HEK293 (cell line): Measurements from ENCODE around the gene NPRL2.
A peak's percentile ranks its signal among the peaks of the same experiment; 100 is the strongest.

Experiments
- CTCF ChIA-PET: fragments of 350-600 bp; formaldehyde crosslinking; extraction: SDS; loops from one replicate; lab custom pipeline; 2021; ENCODE audit warnings: antibody characterized with exemption; lab: Yijun Ruan, JAX
- POLR2A ChIA-PET: fragments of 300-600 bp; formaldehyde crosslinking; extraction: SDS; loops from one replicate; lab custom pipeline; 2020; ENCODE audit warnings: antibody characterized with exemption, inconsistent platforms; lab: Yijun Ruan, JAX
- H3K27ac ChIP-seq: fragments of 200-500 bp; sonication (Bioruptor generic); 2 replicates; pipeline ENCODE4 v1.5.1; 2014; ENCODE audit warnings: low read depth, low read length, control low read depth, inconsistent platforms; ENCODE audit errors: extremely low read depth
- H3K36me3 ChIP-seq, 2 experiments: fragments of 200-500 bp in 1 of 2; sonication (Bioruptor generic) in 1 of 2; 1 replicate in 1 of 2; 2 replicates in 1 of 2; pipeline ENCODE4 v1.5.1; 2014 to 2017; ENCODE audit warnings: inconsistent platforms in 2 of 2, low read length in 2 of 2; ENCODE audit not compliant: control insufficient read depth in 2 of 2, insufficient read depth in 1 of 2
- H3K4me1 ChIP-seq: fragments of 200-500 bp; sonication (Bioruptor generic); 2 replicates; pipeline ENCODE4 v1.5.1; 2014; ENCODE audit warnings: mild to moderate bottlenecking, low read length, inconsistent platforms; ENCODE audit not compliant: control insufficient read depth, insufficient read depth
- H3K4me3 ChIP-seq: 2 replicates; pipeline ENCODE4 v1.5.1; 2011; ENCODE audit warnings: low read depth, mild to moderate bottlenecking, control low read depth, low read length, moderate library complexity
- H3K9me3 ChIP-seq: fragments of 200-500 bp; sonication (Bioruptor generic); 2 replicates; pipeline ENCODE4 v1.5.1; 2014; ENCODE audit warnings: low read depth, low read length, inconsistent platforms; ENCODE audit not compliant: control insufficient read depth, insufficient read depth
- AEBP2 ChIP-seq: fragments of 450-650 bp; formaldehyde crosslinking; IDR thresholded peaks from 2 replicates; pipeline ENCODE4 v1.5.1; 2016; ENCODE audit warnings: missing biosample characterization, missing genetic modification characterization, borderline replicate concordance
- CTCF ChIP-seq: fragments of 450-650 bp; formaldehyde crosslinking; IDR thresholded peaks from 2 replicates; pipeline ENCODE4 v1.5.1; 2016; ENCODE audit warnings: missing biosample characterization, missing genetic modification characterization
- EGR2 ChIP-seq: fragments of 450-650 bp; formaldehyde crosslinking; IDR thresholded peaks from 2 replicates; pipeline ENCODE4 v1.5.1; 2016; ENCODE audit warnings: low read depth, missing biosample characterization, missing genetic modification characterization
- GFI1B ChIP-seq: fragments of 450-650 bp; formaldehyde crosslinking; IDR thresholded peaks from 2 replicates; pipeline ENCODE4 v1.5.1; 2016; ENCODE audit warnings: missing biosample characterization, missing genetic modification characterization
- GLI4 ChIP-seq: fragments of 450-650 bp; formaldehyde crosslinking; IDR thresholded peaks from 2 replicates; pipeline ENCODE4 v1.5.1; 2016; ENCODE audit warnings: missing biosample characterization, missing genetic modification characterization
- IKZF3 ChIP-seq: fragments of 450-650 bp; IDR thresholded peaks from 2 replicates; pipeline ENCODE4 v1.5.0; 2018; ENCODE audit warnings: missing biosample characterization, mild to moderate bottlenecking, missing genetic modification characterization, moderate library complexity
- KLF1 ChIP-seq: fragments of 450-650 bp; formaldehyde crosslinking; IDR thresholded peaks from 2 replicates; pipeline ENCODE4 v1.5.1; 2016; ENCODE audit warnings: missing biosample characterization, missing genetic modification characterization
- REST ChIP-seq: fragments of 450-650 bp; formaldehyde crosslinking; IDR thresholded peaks from 2 replicates; pipeline ENCODE4 v1.5.1; 2016; ENCODE audit warnings: missing biosample characterization, missing genetic modification characterization
- ZFHX2 ChIP-seq: fragments of 450-650 bp; formaldehyde crosslinking; conservative IDR thresholded peaks from 2 replicates; pipeline ENCODE4 v1.5.1; 2016; ENCODE audit warnings: missing biosample characterization, missing genetic modification characterization
- ZFP41 ChIP-seq: fragments of 450-650 bp; formaldehyde crosslinking; IDR thresholded peaks from 2 replicates; pipeline ENCODE4 v1.5.1; 2016; ENCODE audit warnings: missing biosample characterization, missing genetic modification characterization, borderline replicate concordance
- ZNF132 ChIP-seq: fragments of 450-650 bp; formaldehyde crosslinking; IDR thresholded peaks from 2 replicates; pipeline ENCODE4 v1.5.1; 2017; ENCODE audit warnings: missing biosample characterization, missing genetic modification characterization, borderline replicate concordance
- ZNF184 ChIP-seq: fragments of 450-650 bp; IDR thresholded peaks from 2 replicates; pipeline ENCODE4 v1.5.1; 2018; ENCODE audit warnings: missing biosample characterization, mild to moderate bottlenecking, missing genetic modification characterization
- ZNF23 ChIP-seq: fragments of 450-650 bp; formaldehyde crosslinking; IDR thresholded peaks from 2 replicates; pipeline ENCODE4 v1.5.1; 2016; ENCODE audit warnings: missing biosample characterization, missing genetic modification characterization, borderline replicate concordance
- ZNF302 ChIP-seq: fragments of 450-650 bp; formaldehyde crosslinking; IDR thresholded peaks from 2 replicates; pipeline ENCODE4 v1.5.1; 2016; ENCODE audit warnings: missing biosample characterization, missing genetic modification characterization, low read depth
- ZNF341 ChIP-seq: fragments of 450-650 bp; formaldehyde crosslinking; IDR thresholded peaks from 2 replicates; pipeline ENCODE4; 2016; ENCODE audit warnings: low read depth, missing biosample characterization, missing genetic modification characterization
- ZNF548 ChIP-seq: fragments of 450-650 bp; formaldehyde crosslinking; IDR thresholded peaks from 2 replicates; pipeline ENCODE4 v1.5.1; 2016; ENCODE audit warnings: missing biosample characterization, missing genetic modification characterization
- ZNF561 ChIP-seq: fragments of 450-650 bp; IDR thresholded peaks from 2 replicates; pipeline ENCODE4 v1.5.1; 2018; ENCODE audit warnings: missing biosample characterization, missing genetic modification characterization, borderline replicate concordance
- ZNF626 ChIP-seq: fragments of 450-650 bp; sonication (Bioruptor Pico); formaldehyde crosslinking; IDR thresholded peaks from 2 replicates; pipeline ENCODE4 v1.5.1; 2018; ENCODE audit warnings: missing biosample characterization, missing genetic modification characterization, inconsistent platforms

NPRL2 gene

GRCh38 chr3:50383750-50384149, 33.2 kb upstream of the NPRL2 start:
- TF ChIP-seq ZNF626 (tag by site-specific recombination) (no peak), EGR2 (tag by site-specific recombination) (peak; percentile 78), ZNF302 (tag by site-specific recombination) (no peak), GLI4 (tag by site-specific recombination) (no peak), GFI1B (tag by site-specific recombination) (no peak), ZNF132 (tag by site-specific recombination) (no peak), REST (tag by site-specific recombination) (no peak), CTCF (no peak), KLF1 (tag by site-specific recombination) (no peak), ZFHX2 (tag by site-specific recombination) (peak; percentile 89)
- TF ChIP-seq, all 188 proteins: peak for 2
- Histone ChIP-seq H3K36me3 (no peaks in the 10 kb centered on the region), H3K27ac (no peak overlapping the region), H3K4me1 (no peaks in the 10 kb centered on the region), H3K9me3 (no peaks in the 10 kb centered on the region), H3K4me3 (no peak overlapping the region)
- CTCF ChIA-PET = no interaction called here
- POLR2A ChIA-PET = no interaction called here

GRCh38 chr3:50382722-50383121, 32.1 kb upstream of the NPRL2 start:
- H3K4me1 ChIP-seq = no peaks in the 10 kb centered on the region
- TF ChIP-seq ZFP41 (tag by site-specific recombination) (no peak), IKZF3 (tag by site-specific recombination) (no peak), CTCF (no peak), ZNF341 (no peak), ZNF302 (tag by site-specific recombination) (no peak), AEBP2 (tag by site-specific recombination) (no peak), ZNF23 (tag by site-specific recombination) (no peak), ZNF184 (tag by site-specific recombination) (no peak), ZNF548 (tag by site-specific recombination) (no peak), ZNF561 (tag by site-specific recombination) (no peak)
- no peak overlapping the region for H3K4me3 ChIP-seq
- ChIA-PET POLR2A (interaction anchor here (0.5 kb wide), 1 partner anchor 204 kb away, joined by 4 read pairs; no protein-coding TSS in a partner anchor), CTCF (no interaction called here)
- no peaks in the 10 kb centered on the region for H3K36me3 ChIP-seq
- no peak overlapping the region for H3K27ac ChIP-seq
- no peaks in the 10 kb centered on the region for H3K9me3 ChIP-seq
